ENCODE results near the gene GDF7. TPM values are rescaled to one million over a fixed set of nuclear protein-coding genes. Genes with fewer than 3 reads are reported as not detected.

Gene GDF7
- total and polyA plus RNA-seq, 2 of the 4 experiments (the other 2 are of a cell fraction): under 0.01 to 0.02 TPM

- Histone ChIP-seq H2AK5ac (ENCODE audit: low read depth, low read length) (no peak overlapping the region), H3K9ac (ENCODE audit: low read depth, low read length) (no peak overlapping the region), H3K14ac (replicated peaks; ENCODE audit: low read depth, low read length) (no peak overlapping the region), H3K79me1 (ENCODE audit: low read depth in 1 of 2, low read length in 2 of 2) (no peaks in the 10 kb centered on the region), H3K9me1 (ENCODE audit: insufficient read depth, low read length) (no peaks in the 10 kb centered on the region; the same call in 1 of the 2 replicates), H3K36me3 (ENCODE audit: control insufficient read depth, insufficient read depth, low read length) (no peaks in the 10 kb centered on the region), H3K23ac (ENCODE audit: low read depth, low read length) (no peak overlapping the region), H3K4me3 (ENCODE audit: insufficient read depth, low read depth, low read length) (no peak overlapping the region), H3K9me3 (ENCODE audit: control insufficient read depth, insufficient read depth, low read length) (no peaks in the 10 kb centered on the region), H2AK9ac (replicated peaks; ENCODE audit: low read depth, low read length, poor library complexity) (no peak overlapping the region), H3K27ac (ENCODE audit: insufficient read depth, low read length) (no peak overlapping the region), H3K27me3 (ENCODE audit: control insufficient read depth, insufficient read depth, low read length) (peaks cover 41% of the 10 kb centered on the region), H4K8ac (ENCODE audit: low read depth in 2 of 2, low read length in 2 of 2) (no peak overlapping the region), H4K5ac (ENCODE audit: low read depth, low read length) (no peak overlapping the region), H4K91ac (ENCODE audit: insufficient read depth, low read depth, low read length) (no peak overlapping the region), H3K4ac (ENCODE audit: low read depth, low read length) (no peak overlapping the region), H3K4me2 (ENCODE audit: low read depth, low read length) (no peak overlapping the region), H2BK120ac (ENCODE audit: low read depth, low read length) (no peak overlapping the region), H2AFZ (replicated peaks; ENCODE audit: low read length, poor library complexity) (no peak overlapping the region), H3K18ac (ENCODE audit: low read depth, low read length) (no peak overlapping the region), H2BK20ac (ENCODE audit: low read depth, low read length) (no peak overlapping the region), H3K4me1 (ENCODE audit: control insufficient read depth, insufficient read depth, low read length) (peaks cover 4% of the 10 kb centered on the region), H2BK5ac (ENCODE audit: low read depth, low read length, poor library complexity, severe bottlenecking) (no peak overlapping the region), H4K20me1 (ENCODE audit: insufficient read depth, low read length) (no peaks in the 10 kb centered on the region), H3K56ac (ENCODE audit: extremely low read depth, insufficient read depth, low read length) (no peak overlapping the region), H2BK15ac (ENCODE audit: low read depth, low read length) (no peak overlapping the region)
- TF ChIP-seq RCOR1 (IDR thresholded peaks at IDR 0.05; ENCODE audit: insufficient replicate concordance, low read length) (no peak), ELK1 (IDR thresholded peaks at IDR 0.05; ENCODE audit: borderline replicate concordance, low read depth, low read length) (no peak), USF2 (IDR thresholded peaks at IDR 0.05; ENCODE audit: low read depth, low read length) (no peak), MAZ (IDR thresholded peaks at IDR 0.05; ENCODE audit: borderline replicate concordance, low read depth, low read length) (no peak), SMC3 (IDR thresholded peaks at IDR 0.05; ENCODE audit: low read depth, low read length) (no peak), RFX5 (IDR thresholded peaks at IDR 0.05; ENCODE audit: low read depth, low read length) (no peak), MXI1 (IDR thresholded peaks at IDR 0.05; ENCODE audit: borderline replicate concordance, low read depth, low read length) (no peak), NFE2L2 (IDR thresholded peaks at IDR 0.05; ENCODE audit: low read depth, low read length) (no peak), CHD1 (IDR thresholded peaks at IDR 0.05; ENCODE audit: low read depth, low read length) (no peak), RAD21 (IDR thresholded peaks at IDR 0.05; ENCODE audit: low read length) (no peak), BHLHE40 (IDR thresholded peaks at IDR 0.05; ENCODE audit: low read depth, low read length) (no peak), CEBPB (IDR thresholded peaks at IDR 0.05; ENCODE audit: low read depth, low read length) (no peak), MAFK (IDR thresholded peaks at IDR 0.05; ENCODE audit: low read depth, low read length) (no peak), POLR2A (IDR thresholded peaks at IDR 0.05; ENCODE audit: low read depth, low read length) (no peak), CTCF (conservative IDR thresholded peaks at IDR 0.05; ENCODE audit: low read depth, low read length) (no peak), FOS (IDR thresholded peaks at IDR 0.05; ENCODE audit: low read depth, low read length) (no peak)
- DNase-seq (no peak), ATAC-seq (ENCODE audit: low read depth) (no peak)
- no TSS peak for BruUV-seq (replicated peaks)
- in situ Hi-C loops (cut with MboI; ENCODE audit: low sequenced_read_pairs): loop anchor here (25.0 kb wide), 1 partner anchor 1106 kb away; no protein-coding TSS in a partner anchor
- ChIA-PET CTCF (interaction anchor here (1.2 to 1.4 kb wide), 2 partner anchors 14 to 307 kb away, joined by 4 read pairs; no protein-coding TSS in a partner anchor), POLR2A (ENCODE audit: unreplicated experiment) (no interaction called here)
- 80% methylated on average over 1 of the region's 7 CpGs; no CpG with 5 or more reads in 1 of the 2 experiments for WGBS, 2 experiments (ENCODE audit: extremely low coverage in 2 of 2, insufficient read length in 1 of 2)
- intact Hi-C loops (cut with micrococcal nuclease): no loop called here
- dilution Hi-C loops (cut with HindIII; ENCODE audit: low sequenced_read_pairs, unreplicated experiment): no loop called here
Measured at GRCh38 chr2:20656561-20656960, 10.4 kb upstream of the GDF7 start.

Data from IMR-90 (cell line).